Endothelial cell of umbilical vein (primary cell): ENCODE data around the gene SKAP1. TPM values are rescaled to one million over a fixed set of nuclear protein-coding genes. Genes with fewer than 3 reads are reported as not detected.
A peak's percentile ranks its signal among the peaks of the same experiment; 100 is the strongest.

Source experiments
- BruUV-seq: library from RNA; stranded (reverse); fragments of 400-500 nt; replicated peaks from 2 replicates; lab custom pipeline; 2021; lab: Mats Ljungman, UMichigan
- CTCF ChIA-PET: fragments of 300-600, 350-600 bp; sonication (Branson Sonifier 250); formaldehyde crosslinking; loops from one replicate; lab custom pipeline; 2021; ENCODE audit warnings: antibody characterized with exemption, inconsistent platforms; lab: Charles Lee
- POLR2A ChIA-PET: fragments of 300-600, 350-600 bp; sonication (Branson Sonifier 250); formaldehyde crosslinking; loops from one replicate; lab custom pipeline; 2021; ENCODE audit warnings: antibody characterized with exemption, inconsistent platforms; lab: Charles Lee
- DNase-seq: peaks from one replicate; pipeline ENCODE4 v3.0.0-alpha.2; 2011; ENCODE audit warnings: low read depth, low spot score
- FAIRE-seq: peaks from 2 replicates; lab custom pipeline; 2011; peaks lifted over from hg19 to GRCh38; lab: Jason Lieb, UNC
- H2AFZ ChIP-seq: 2 replicates; pipeline ENCODE4 v1.6.0; 2012; ENCODE audit warnings: low read depth, low read length, control low read depth, inconsistent platforms
- H3K27ac ChIP-seq: 2 replicates; pipeline ENCODE4 v1.5.1; 2011; ENCODE audit warnings: low read depth, mild to moderate bottlenecking, control low read depth, low read length, moderate library complexity; ENCODE audit not compliant: insufficient read depth
- H3K27me3 ChIP-seq, 2 experiments: 2 replicates each; pipeline versions ENCODE4 v1.6.0 to v1.6.1; 2011; ENCODE audit warnings: low read length in 2 of 2, mixed read lengths in 1 of 2; ENCODE audit not compliant: control insufficient read depth in 2 of 2, insufficient read depth in 2 of 2
- H3K36me3 ChIP-seq, 2 experiments: 2 replicates in 1 of 2; 3 replicates in 1 of 2; pipeline ENCODE4 v1.5.1; 2011; ENCODE audit warnings: low read length in 2 of 2, mild to moderate bottlenecking in 1 of 2, moderate library complexity in 1 of 2; ENCODE audit not compliant: control insufficient read depth in 2 of 2, insufficient read depth in 2 of 2; ENCODE audit errors: extremely low read depth in 1 of 2
- H3K4me1 ChIP-seq: 3 replicates; pipeline ENCODE4 v1.5.1; 2011; ENCODE audit warnings: mild to moderate bottlenecking, low read length; ENCODE audit not compliant: control insufficient read depth, insufficient read depth; ENCODE audit errors: extremely low read depth
- H3K4me2 ChIP-seq: 2 replicates; pipeline ENCODE4 v1.6.1; 2011; ENCODE audit warnings: low read length, control low read depth, mixed read lengths; ENCODE audit not compliant: insufficient read depth
- H3K4me3 ChIP-seq, 3 experiments: fragments of 200-600 bp in 1 of 3; sonication (generic), shearing (Covaris generic) in 1 of 3; replicated peaks in 1 of 3; 2 replicates each; pipeline ENCODE4 v1.5.1; 2011 to 2016; ENCODE audit warnings: control low read depth in 3 of 3, low read length in 3 of 3, mild to moderate bottlenecking in 2 of 3, inconsistent platforms in 1 of 3, low read depth in 1 of 3, moderate library complexity in 1 of 3; ENCODE audit not compliant: insufficient read depth in 1 of 3
- H3K79me2 ChIP-seq: 2 replicates; pipeline ENCODE4 v1.6.0; 2012; ENCODE audit warnings: low read length, inconsistent platforms; ENCODE audit not compliant: control insufficient read depth, insufficient read depth
- H3K9ac ChIP-seq: replicated peaks from 2 replicates; pipeline ENCODE3; 2011; ENCODE audit warnings: low read length, control low read depth; ENCODE audit not compliant: insufficient read depth; ENCODE audit errors: extremely low read depth
- H3K9me1 ChIP-seq: replicated peaks from 3 replicates; pipeline ENCODE4 v1.6.0; 2011; ENCODE audit warnings: mild to moderate bottlenecking, low read length; ENCODE audit not compliant: control insufficient read depth, insufficient read depth; ENCODE audit errors: extremely low read depth
- H3K9me3 ChIP-seq: replicated peaks from 2 replicates; pipeline ENCODE4 v1.5.1; 2012; ENCODE audit warnings: low read length, inconsistent platforms; ENCODE audit not compliant: control insufficient read depth, insufficient read depth
- H4K20me1 ChIP-seq: replicated peaks from 2 replicates; pipeline ENCODE3; 2011; ENCODE audit warnings: mild to moderate bottlenecking, low read length; ENCODE audit not compliant: control insufficient read depth, insufficient read depth; ENCODE audit errors: extremely low read depth
- CTCF ChIP-seq, 2 donors: IDR thresholded peaks; 1 replicate in 1 of 2; 2 replicates in 1 of 2; pipeline ENCODE4 v1.5.1; 2011; ENCODE audit warnings: low read length in 2 of 2, mild to moderate bottlenecking in 2 of 2, moderate library complexity in 2 of 2, control low read depth in 1 of 2, inconsistent platforms in 1 of 2, low read depth in 1 of 2; ENCODE audit not compliant: insufficient read depth in 1 of 2; ENCODE audit errors: extremely low read depth in 1 of 2
- EZH2 ChIP-seq: IDR thresholded peaks from 2 replicates; pipeline ENCODE4 v1.6.1; 2012; ENCODE audit warnings: borderline replicate concordance, low read depth, mild to moderate bottlenecking, moderate library complexity, low read length, inconsistent platforms; ENCODE audit not compliant: severe bottlenecking
- GATA2 ChIP-seq: IDR thresholded peaks from 2 replicates; pipeline ENCODE4 v1.7.0; 2011; ENCODE audit warnings: low read depth, mild to moderate bottlenecking, moderate library complexity, mixed read lengths, low read length; ENCODE audit not compliant: insufficient read length, insufficient read depth
- POLR2AphosphoS5 ChIP-seq: IDR thresholded peaks from 2 replicates; pipeline ENCODE4 v1.6.1; 2012; ENCODE audit warnings: low read depth, mild to moderate bottlenecking, control low read depth, low read length, moderate library complexity; ENCODE audit not compliant: insufficient read depth
- dilution Hi-C: fragments of 300-500 bp; cut with MboI; formaldehyde crosslinking; loops from one replicate; pipeline ENCODE4 v1.15.0; 2019; ENCODE audit warnings: low sequenced_read_pairs; ENCODE audit not compliant: extremely low pct_ligation_motif_present
- intact Hi-C: fragments of 100-400 bp; cut with micrococcal nuclease; formaldehyde crosslinking; loops from one replicate; pipeline ENCODE4 v1.10.0; 2022
- polyA plus RNA-seq, 4 experiments: library from polyadenylated mRNA; depleted of rRNA in 3 of 4; stranded (reverse) in 3 of 4; unstranded in 1 of 4; fragments of >200 nt; gene quantifications; 2 replicates each; pipeline versions ENCODE4 v1.2.1 to v1.2.3, GENCODE V29; 2011 to 2012; ENCODE audit warnings: missing spikeins in 1 of 4
- total RNA-seq: library from RNA; stranded (reverse); gene quantifications from 2 replicates; pipeline ENCODE4 v1.2.3, GENCODE V29; 2021

The SKAP1 gene
- total and polyA plus RNA-seq, 2 donors (not counting 3 experiments of a cell fraction or from before 2014, with no cell fraction given), result 0.75 TPM; not detected in 1

GRCh38 chr17:48283411-48283810, 146.6 kb downstream of the SKAP1 start:
- H3K9ac ChIP-seq, result no peak overlapping the region
- intact Hi-C loops, result no loop called here
- CTCF ChIA-PET, result interaction anchor here (1.0 to 3.4 kb wide), 6 partner anchors 9 to 24 kb away, joined by 3 to 10 read pairs (median 6); no protein-coding TSS in a partner anchor
- POLR2A ChIA-PET, result no interaction called here
- dilution Hi-C loops, result no loop called here
- no peaks in the 10 kb centered on the region for H3K9me1 ChIP-seq
- H4K20me1 ChIP-seq, result no peaks in the 10 kb centered on the region
- no peak overlapping the region for H3K4me2 ChIP-seq
- no peaks in the 10 kb centered on the region for H3K79me2 ChIP-seq
- H3K36me3 ChIP-seq, result no peaks in the 10 kb centered on the region
- no peaks in the 10 kb centered on the region for H3K27me3 ChIP-seq
- no peaks in the 10 kb centered on the region for H3K4me1 ChIP-seq
- no peaks in the 10 kb centered on the region for H3K9me3 ChIP-seq
- H3K27ac ChIP-seq, result no peak overlapping the region
- no peak for TF ChIP-seq EZH2
- no peak overlapping the region for H2AFZ ChIP-seq
- no TSS peak for BruUV-seq
- DNase-seq, result no peak
- FAIRE-seq, result no peak
- no peak overlapping the region for H3K4me3 ChIP-seq

- POLR2A ChIA-PET, result no interaction called here
- H3K4me2 ChIP-seq, result no peak overlapping the region
- H3K4me1 ChIP-seq, result no peaks in the 10 kb centered on the region
- no peak overlapping the region for H3K4me3 ChIP-seq
- dilution Hi-C loops (no loop called here), intact Hi-C loops (no loop called here)
- CTCF ChIA-PET, result interaction anchor here (0.7 to 3.4 kb wide), 8 partner anchors 8 to 354 kb away, joined by 3 to 11 read pairs (median 4); no protein-coding TSS in a partner anchor
- H3K9me1 ChIP-seq, result no peaks in the 10 kb centered on the region
- no peaks in the 10 kb centered on the region for H3K36me3 ChIP-seq
- DNase-seq (no peak), FAIRE-seq (peak; percentile 40)
- H4K20me1 ChIP-seq, result no peaks in the 10 kb centered on the region
- H3K9ac ChIP-seq, result no peak overlapping the region
- no peaks in the 10 kb centered on the region for H3K27me3 ChIP-seq
- H3K27ac ChIP-seq, result no peak overlapping the region
- no peak for TF ChIP-seq POLR2AphosphoS5
- no peak for TF ChIP-seq CTCF (IDR thresholded peaks at IDR 0.05; ENCODE audit: extremely low read depth in 1 of 2, insufficient read depth in 1 of 2, low read depth in 1 of 2, low read length in 2 of 2)
- TF ChIP-seq GATA2, result no peak
- H3K9me3 ChIP-seq, result no peaks in the 10 kb centered on the region
- no peak overlapping the region for H2AFZ ChIP-seq
- H3K79me2 ChIP-seq, result no peaks in the 10 kb centered on the region
- BruUV-seq, result no TSS peak
Measured at GRCh38 chr17:48282303-48282702, 147.7 kb downstream of the SKAP1 start.
